Stimulated activated CD4-positive, alpha-beta T cell treated with anti-CD3 and anti-CD28 coated beads, Interleukin-2, amount 100 ng/mL, for 48 hours (primary cell): ENCODE results near the gene SMYD3.
"Not testable (repeated sequence)": the region's sequence is repeated elsewhere in the genome, so short reads cannot be mapped to it uniquely, and the experiment has no call there.

Experiments used
- DNase-seq, 2 donors: peaks; one replicate each; pipeline ENCODE4 v3.0.0-alpha.2; 2020

SMYD3 gene

DNA sequence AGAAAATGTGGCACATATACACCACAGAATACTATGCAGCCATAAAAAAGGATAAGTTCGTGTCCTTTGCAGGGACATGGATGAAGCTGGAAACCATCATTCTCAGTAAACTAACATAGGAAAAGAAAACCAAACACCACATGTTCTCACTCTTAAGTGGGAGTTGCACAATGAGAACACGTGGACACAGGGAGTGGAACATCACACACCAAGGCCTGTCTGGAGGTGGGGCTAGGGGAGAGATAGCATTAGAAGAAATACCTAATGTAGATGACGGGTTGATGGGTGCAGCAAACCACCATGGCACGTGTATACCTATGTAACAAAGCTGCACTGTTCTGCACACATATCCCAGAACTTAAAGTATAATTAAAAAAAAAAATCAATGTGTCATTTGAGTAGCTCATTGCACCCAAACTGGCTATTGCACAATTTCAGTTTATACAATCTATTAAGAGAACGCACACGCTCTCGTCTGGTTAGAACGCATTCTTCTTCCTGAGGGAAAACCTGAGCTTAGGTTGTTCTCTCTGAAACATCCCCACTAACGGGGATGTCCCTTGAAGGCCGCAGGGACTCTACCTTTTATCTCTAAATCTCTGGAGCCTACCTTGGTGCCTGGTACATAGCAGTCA lies 535.9 kb downstream of the SMYD3 start:
- not testable (repeated sequence) for DNase-seq

DNA sequence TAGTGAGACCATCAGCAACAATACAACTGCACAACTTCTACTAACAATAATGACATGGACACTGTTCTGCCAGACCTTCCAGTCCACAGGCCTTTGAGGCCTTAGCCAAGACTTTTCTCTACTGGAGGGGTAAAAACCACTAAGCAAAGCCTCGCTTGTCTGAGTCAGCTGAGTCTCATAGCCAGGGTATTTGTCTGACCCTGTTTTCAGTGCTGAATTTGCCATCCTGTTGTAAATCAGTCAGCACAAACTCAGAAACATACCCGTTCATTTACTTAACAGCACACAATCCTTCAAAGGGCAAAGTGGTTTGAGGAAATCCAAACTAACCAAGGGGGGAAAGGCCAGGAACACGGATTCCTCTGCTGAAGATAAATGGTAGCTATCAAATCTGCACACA lies 537.8 kb downstream of the SMYD3 start:
- no peak for DNase-seq

DNA sequence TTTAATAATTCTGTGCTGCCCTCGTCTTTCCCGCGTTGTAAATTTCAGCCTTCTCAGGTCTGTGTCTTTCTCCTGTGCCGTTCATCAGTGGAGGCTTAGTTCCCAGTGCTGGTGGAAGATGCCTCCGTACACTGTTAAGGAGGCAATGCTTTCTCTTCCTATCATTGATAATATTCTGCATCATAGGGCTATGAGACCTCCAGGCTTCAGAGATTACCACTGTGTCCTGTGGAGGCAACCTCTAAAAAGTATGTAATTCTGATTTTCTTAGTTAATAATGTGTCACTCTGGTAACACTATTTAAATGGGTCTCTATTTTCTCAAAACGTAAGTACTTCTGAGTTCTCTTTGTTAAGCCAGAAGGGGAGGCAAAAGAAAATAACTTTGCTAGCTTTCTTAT lies 538.3 kb downstream of the SMYD3 start:
- DNase-seq: no peak

DNA sequence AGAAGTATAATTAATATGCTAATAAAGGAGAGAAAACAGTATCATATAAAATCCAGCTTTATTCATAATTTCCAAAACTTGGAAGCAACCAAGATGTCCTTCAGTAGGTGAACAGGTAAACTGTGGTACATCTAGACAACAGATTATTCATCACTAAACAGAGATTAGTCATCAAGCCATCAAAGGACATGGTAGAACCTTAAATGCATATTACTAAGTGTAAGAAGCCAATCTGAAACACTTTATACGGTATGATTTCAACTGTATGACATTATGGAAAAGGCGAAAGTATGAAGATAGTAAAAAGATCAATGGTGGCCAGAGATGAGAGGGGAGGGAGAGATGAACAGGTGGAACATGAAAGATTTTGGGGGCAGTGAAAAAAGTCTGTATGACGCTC lies 541.7 kb downstream of the SMYD3 start:
- no peak for DNase-seq

- DNase-seq: no peak
Observed at GRCh38 chr1:245963649-245964048, 543.4 kb downstream of the SMYD3 start.

DNA sequence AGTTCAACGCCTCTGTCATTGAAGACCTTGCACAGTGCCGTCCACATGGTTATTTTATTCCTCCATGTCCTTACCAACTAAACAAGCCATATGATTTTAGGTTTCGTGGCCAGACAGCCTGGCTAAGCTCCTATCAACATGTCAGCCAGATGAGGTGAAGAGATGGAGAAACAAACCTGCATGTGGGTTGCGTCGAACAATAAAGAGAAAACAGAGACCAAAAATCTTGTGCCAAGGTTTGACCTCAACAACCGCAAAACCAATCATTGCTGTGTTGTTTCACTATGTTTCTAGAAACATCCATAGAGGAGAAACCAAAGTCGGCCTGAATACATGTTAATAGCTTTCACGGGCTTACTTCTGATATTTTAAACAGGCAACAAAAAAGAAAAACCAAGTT lies 544.6 kb downstream of the SMYD3 start:
- DNase-seq: no peak

DNA sequence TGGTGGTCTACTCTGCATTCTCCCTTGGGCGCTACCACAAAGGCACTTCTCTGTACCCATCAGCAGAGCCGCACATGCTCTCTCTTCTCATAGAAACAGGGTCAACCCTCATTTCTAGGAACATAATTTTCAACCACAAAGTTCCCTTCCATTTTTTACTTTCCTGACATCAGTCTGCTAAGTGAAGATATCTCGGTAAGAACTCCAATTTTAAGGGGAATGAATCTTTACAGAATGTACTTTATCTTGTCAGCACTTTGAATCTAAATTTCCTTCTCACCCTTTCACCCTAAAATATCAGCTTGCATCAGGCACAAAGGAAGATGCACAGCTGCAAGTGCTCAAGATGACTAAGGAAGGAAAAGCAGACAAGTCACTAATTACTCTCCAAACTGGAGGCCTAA lies 545.9 kb downstream of the SMYD3 start:
- no peak for DNase-seq

DNA sequence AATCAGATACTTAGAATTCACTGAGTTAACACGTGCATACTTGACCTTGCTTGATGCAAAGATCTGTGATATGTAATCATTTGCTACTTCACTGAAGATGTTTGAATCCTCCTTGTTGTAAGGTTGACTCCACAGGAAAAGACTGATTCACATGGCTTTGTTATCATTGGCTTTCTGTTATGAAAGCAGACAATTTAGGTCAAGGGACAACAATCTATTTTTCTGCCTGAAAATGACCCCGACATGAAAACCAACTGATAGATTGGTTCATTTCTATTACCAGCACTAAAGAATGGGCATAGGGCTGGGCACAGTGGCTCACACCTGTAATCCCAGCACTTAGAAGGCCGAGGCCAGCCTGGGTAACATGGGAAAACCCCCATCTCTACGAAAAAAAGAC lies 546.9 kb downstream of the SMYD3 start:
- DNase-seq: no peak

- no peak for DNase-seq
Observed at GRCh38 chr1:245958016-245958415, 549.1 kb downstream of the SMYD3 start.

DNA sequence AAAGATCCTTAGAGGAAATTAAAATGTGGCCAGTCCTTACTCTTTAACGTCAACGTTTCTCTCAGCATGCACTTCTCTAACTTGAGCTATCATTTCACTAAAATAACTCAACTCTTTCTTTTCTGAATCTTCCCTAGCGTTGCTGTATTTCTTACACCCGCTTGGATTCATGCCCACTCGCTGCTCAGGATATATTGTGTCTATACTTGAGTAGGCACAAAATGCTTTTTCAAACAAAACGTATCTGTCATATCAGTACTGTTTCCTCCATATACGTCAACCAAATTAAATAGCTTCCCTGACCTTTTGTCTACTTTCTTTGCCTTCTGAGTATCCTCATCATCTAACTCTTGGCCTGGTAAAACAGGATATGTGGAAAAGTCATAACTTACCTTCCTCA lies 549.7 kb downstream of the SMYD3 start:
- no peak for DNase-seq

GRCh38 chr1:245956225-245956624 lies 550.9 kb downstream of the SMYD3 start:
- peak; percentile 13 to 19 for DNase-seq

GRCh38 chr1:245953876-245954660 lies 553.0 kb downstream of the SMYD3 start:
- no peak for DNase-seq

DNA sequence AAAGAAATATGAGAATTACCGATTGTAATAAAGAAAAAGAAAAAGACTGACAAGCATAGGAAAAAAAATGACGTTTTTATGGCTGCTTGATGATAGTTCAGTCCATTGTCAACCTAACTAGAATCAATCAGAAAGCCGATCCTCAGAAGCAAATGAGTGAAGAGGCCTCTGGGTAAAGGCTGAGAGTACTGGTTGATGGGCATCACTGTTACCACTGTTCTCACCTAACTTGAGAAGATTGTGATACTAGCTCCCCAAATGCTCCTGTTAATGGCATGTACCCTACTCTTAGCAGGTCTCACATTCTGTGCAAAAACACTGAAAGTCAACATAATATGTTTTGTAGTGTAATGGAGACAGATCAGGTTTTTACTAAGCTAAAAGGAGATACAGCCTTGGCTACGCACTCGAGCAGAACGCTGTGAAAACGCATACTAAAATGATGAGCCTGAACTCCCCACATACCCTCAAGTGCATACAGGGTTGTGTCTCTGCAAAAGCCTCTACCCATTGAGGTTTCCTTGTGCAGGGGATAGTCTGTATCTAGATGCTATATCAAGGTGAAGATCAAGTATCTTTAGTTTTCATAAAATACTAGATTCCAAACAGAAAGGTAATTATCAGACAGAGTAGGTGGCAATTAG lies 554.6 kb downstream of the SMYD3 start:
- DNase-seq: no peak

DNA sequence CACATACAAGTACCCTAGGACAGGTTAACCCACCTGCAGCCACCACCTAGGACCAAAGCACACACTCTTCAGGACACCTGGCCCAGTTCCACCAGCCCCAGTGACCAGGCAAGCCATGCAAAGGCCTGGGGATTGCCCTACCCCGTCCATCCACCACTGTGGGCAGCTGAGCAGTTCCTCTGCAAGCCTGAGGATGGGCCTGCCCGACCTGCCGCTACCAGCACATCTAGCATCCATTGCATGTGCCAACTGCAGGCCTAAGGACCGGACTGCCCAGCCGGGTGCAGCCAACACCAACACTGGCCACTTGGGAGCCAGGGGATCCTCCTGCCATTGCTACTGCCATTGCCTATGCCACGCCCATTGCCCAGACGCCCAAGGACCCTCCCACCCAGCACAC lies 558.3 kb downstream of the SMYD3 start:
- no peak for DNase-seq

DNA sequence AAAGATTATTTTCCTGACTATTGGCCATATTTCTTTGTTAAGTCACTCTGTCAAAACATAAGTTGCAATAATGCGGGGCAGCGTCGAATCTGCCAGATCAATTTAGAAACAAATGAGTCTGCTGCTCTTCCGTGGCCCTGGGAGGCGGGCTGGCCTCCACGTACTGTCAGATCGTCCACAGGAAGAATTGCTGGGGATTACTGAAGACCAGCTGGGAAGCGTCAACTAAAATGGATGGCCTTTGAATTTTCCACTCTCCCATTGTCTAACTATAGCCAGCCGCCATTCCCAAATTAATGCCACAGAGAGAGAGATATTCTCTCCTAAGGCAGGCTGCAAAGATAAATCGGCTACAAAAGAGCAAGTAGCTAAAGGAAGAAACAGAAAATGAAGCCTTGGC lies 560.2 kb downstream of the SMYD3 start:
- no peak for DNase-seq

DNA sequence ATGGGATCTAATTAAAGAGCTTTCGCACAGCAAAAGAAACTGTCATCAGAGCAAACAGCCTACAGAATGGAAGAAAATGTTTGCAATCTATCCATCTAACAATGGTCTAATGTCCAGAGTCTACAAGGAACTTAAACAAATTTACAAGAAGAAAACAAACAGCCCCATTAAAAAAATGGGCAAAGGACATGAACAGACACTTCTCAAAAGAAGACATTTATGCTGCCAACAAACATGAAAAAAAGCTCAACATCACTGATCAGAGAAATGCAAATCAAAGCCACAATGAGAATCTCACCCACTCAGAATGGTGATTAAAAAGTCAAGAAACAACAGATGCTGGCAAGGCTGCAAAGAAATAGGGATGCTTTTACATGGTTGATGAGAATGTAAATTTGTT lies 561.9 kb downstream of the SMYD3 start:
- not testable (repeated sequence) for DNase-seq

GRCh38 chr1:245942856-245943255 lies 564.2 kb downstream of the SMYD3 start:
- DNase-seq: no peak

DNA sequence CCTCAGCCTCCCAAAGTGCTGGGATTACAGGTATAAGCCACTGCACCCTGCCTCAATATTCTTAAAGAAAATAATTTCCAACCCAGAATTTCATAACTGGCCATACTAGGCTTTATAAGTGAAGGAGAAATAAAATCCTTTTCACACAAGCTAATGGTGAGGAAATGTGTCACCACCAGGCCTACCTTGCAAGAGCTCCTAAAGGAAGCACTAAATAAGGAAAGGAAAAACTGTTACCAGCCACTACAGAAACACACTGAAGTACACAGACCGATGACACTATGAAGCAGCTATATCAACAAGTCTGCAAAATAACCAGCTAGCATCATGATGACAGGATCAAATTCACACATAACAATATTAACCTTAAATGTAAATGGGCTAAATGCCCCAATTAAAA lies 565.3 kb downstream of the SMYD3 start:
- DNase-seq: not testable (repeated sequence)

DNA sequence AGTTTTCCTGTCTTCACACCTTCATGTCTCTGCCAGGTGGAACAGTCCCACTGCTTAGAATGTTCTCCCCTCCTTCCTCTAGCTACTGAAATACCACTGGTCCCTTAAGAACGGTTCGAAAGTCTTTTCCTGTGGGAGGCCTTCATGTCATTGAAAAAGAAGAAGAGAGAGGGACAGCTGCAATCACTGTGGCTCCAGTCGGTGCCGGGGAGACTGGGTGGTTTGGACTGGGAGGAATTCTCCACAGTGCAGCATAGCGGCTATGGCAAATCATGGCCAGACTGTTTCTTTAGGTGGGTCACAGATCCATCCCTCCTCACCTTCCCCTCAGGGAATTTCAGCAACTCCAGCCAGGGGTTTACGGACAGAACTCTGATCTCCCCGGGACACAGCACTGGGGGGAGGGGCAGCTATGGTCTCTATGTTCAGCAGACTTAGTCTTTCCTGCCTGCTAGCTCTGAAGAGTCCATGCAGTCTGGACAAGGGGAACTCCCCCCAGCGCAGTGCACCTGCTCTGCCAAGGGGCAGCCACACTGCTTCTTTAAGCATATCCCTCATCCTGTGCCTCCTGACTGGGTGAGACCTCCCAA lies 567.2 kb downstream of the SMYD3 start:
- DNase-seq: no peak

- DNase-seq: no peak
Observed at GRCh38 chr1:245938046-245938435, 569.0 kb downstream of the SMYD3 start.

- DNase-seq: no peak
Observed at GRCh38 chr1:245937316-245938045, 569.6 kb downstream of the SMYD3 start.

DNA sequence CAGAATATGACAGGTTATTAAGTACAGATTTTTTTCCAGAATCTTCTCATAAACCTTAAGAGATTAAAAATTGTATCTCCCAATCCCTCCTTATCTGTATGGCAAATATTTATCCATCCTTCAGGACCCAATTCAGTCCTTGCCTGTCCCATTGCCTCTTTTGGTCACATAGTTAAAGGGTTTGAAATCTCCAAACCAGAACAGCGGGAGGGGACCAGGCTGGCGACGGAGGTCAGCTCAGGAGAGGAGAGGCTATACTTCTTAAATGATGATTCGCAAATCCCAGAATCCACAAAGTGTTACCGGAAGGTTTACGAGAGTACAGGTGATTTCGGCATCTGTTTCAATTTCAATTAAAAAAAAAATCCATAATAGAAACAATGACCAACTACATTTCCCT lies 572.7 kb downstream of the SMYD3 start:
- DNase-seq: no peak

- no peak for DNase-seq
Observed at GRCh38 chr1:245933431-245934045, 573.5 kb downstream of the SMYD3 start.
